Central memory CD4-positive, alpha-beta T cell (primary cell): Measurements from ENCODE around the gene CASR.
"Not testable (repeated sequence)": the region's sequence is repeated elsewhere in the genome, so short reads cannot be mapped to it uniquely, and the experiment has no call there.

Source experiments
- DNase-seq: peaks from one replicate; pipeline ENCODE4 v3.0.0; 2022
- total RNA-seq, 3 experiments: gene quantifications; one replicate each; lab custom pipeline; 2026; lab: John Stamatoyannopoulos, UW

The CASR gene
- total RNA-seq, result 0 to 0.07 (median 0) reads per million in 3 experiments

GRCh38 chr3:122183521-122183892 is at the start of gene CASR:
TSS of gene CASR (plus strand) at chr3:122183668. CDS start at chr3:122254190, 70,522 bp downstream.
- DNase-seq, result no peak

- DNase-seq, result no peak
Observed at GRCh38 chr3:122146466-122146865, 37.0 kb upstream of the CASR start.

- no peak for DNase-seq
Observed at GRCh38 chr3:122148941-122149627, 34.4 kb upstream of the CASR start.

GRCh38 chr3:122151480-122151879 is 32.0 kb upstream of the CASR start:
- DNase-seq, result no peak

GRCh38 chr3:122164983-122165382 is 18.5 kb upstream of the CASR start:
- not testable (repeated sequence) for DNase-seq

GRCh38 chr3:122167630-122168029 is 15.8 kb upstream of the CASR start:
- DNase-seq, result no peak

GRCh38 chr3:122168044-122168443 is 15.4 kb upstream of the CASR start:
- DNase-seq, result no peak

GRCh38 chr3:122169911-122170310 is 13.6 kb upstream of the CASR start:
- DNase-seq, result no peak

- DNase-seq, result not testable (repeated sequence)
Observed at GRCh38 chr3:122171361-122171760, 12.1 kb upstream of the CASR start.

- DNase-seq, result no peak
Observed at GRCh38 chr3:122178711-122179110, 4.8 kb upstream of the CASR start.

GRCh38 chr3:122183893-122184590 is 574 bp downstream of the CASR start:
- no peak for DNase-seq

- no peak for DNase-seq
Observed at GRCh38 chr3:122184591-122184929, 1.1 kb downstream of the CASR start.

- no peak for DNase-seq
Observed at GRCh38 chr3:122186372-122186771, 2.9 kb downstream of the CASR start.

GRCh38 chr3:122188737-122189136 is 5.3 kb downstream of the CASR start:
- DNase-seq, result no peak

- DNase-seq, result no peak
Observed at GRCh38 chr3:122189357-122189756, 5.9 kb downstream of the CASR start.

- no peak for DNase-seq
Observed at GRCh38 chr3:122190525-122190924, 7.1 kb downstream of the CASR start.

GRCh38 chr3:122198966-122199365 is 15.5 kb downstream of the CASR start:
- DNase-seq, result no peak

- no peak for DNase-seq
Observed at GRCh38 chr3:122199552-122199951, 16.1 kb downstream of the CASR start.

GRCh38 chr3:122200661-122201060 is 17.2 kb downstream of the CASR start:
- no peak for DNase-seq

- DNase-seq, result not testable (repeated sequence)
Observed at GRCh38 chr3:122201476-122201875, 18.0 kb downstream of the CASR start.

- DNase-seq, result no peak
Observed at GRCh38 chr3:122208579-122208978, 25.1 kb downstream of the CASR start.

- no peak for DNase-seq
Observed at GRCh38 chr3:122213650-122214049, 30.2 kb downstream of the CASR start.

- no peak for DNase-seq
Observed at GRCh38 chr3:122214711-122215110, 31.2 kb downstream of the CASR start.

GRCh38 chr3:122215592-122216298 is 32.3 kb downstream of the CASR start:
- no peak for DNase-seq
